Right renal cortex interstitium (tissue), 3 donors: ENCODE results near the gene RAB11FIP5. TPM values are rescaled to one million over a fixed set of nuclear protein-coding genes. Genes with fewer than 3 reads are reported as not detected.

Experiments used
- DNase-seq, 3 donors: peaks; one replicate each; pipeline ENCODE4 v3.0.0-alpha.2; 2013; ENCODE audit warnings: low read depth in 3 of 3, low spot score in 2 of 3
- polyA plus RNA-seq, 3 donors: library from polyadenylated mRNA; unstranded; fragments of 120-200 nt; gene quantifications; one replicate each; pipeline ENCODE4 v1.2.1, GENCODE V29; 2013; ENCODE audit not compliant: insufficient read length in 3 of 3

RAB11FIP5 gene
- polyA plus RNA-seq, 3 donors = 39.9 to 45.0 (median 40.3) TPM

DNA sequence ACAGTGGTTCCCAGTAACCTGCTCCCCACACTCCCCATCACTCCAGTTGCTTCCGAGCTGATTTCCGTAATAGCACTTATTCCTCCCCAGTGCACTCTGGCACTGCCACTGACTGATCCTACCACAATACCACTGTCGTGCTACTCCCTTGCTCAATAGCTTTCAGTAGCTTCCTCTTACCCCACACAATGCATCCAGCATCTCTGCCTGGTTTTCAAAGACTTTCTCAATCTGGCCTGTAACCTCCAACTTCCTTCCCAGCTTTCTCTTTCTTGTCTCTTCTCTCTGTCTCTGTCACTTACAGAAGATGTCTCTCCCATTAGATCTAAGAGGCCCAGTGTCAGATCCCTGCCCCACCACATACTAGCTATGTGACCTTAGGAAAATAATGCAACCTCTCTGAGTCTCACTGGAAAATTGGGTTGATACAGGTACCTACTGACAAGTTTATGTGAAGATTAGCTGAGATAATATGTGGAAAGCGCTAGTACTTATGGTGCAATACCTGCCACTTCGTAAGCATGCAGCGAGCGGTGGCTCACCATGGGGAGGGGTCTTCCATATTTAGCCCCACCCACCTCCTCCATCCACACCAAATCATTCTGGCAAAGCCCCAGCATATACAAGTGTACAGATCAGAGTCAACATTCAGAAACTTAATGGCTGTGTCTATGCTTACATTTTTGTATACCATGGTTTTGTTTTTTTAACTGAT is 77.9 kb downstream of the RAB11FIP5 start:
- no peak for DNase-seq

DNA sequence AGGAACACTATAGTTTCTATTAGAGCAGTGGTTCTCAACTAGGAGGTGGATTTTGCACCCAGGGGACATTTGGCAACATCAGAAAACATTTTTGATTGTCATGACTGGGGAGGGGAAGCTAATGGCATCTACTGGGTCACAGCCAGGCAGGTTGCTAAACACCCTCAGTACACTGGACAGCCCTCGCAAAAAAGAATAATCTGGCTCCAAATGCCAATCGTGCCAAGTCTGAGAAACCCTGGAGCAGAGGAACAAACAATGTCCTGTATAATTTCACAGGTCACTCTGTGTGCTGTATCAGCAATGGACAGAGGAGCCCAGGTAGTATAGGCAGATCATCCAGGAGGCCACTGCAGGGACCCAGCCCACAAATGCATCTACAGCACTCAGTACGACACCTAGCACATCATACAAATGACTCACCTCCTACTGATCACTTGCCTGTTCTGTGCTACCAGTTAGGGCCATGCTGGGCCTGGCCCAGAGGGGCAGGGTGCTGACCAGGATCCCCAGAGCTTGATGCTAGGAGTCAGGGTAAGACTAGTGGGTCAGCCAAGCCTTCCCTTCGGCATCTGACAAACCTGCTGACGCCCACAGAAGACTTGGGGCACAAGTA is 78.9 kb downstream of the RAB11FIP5 start:
- DNase-seq = no peak

DNA sequence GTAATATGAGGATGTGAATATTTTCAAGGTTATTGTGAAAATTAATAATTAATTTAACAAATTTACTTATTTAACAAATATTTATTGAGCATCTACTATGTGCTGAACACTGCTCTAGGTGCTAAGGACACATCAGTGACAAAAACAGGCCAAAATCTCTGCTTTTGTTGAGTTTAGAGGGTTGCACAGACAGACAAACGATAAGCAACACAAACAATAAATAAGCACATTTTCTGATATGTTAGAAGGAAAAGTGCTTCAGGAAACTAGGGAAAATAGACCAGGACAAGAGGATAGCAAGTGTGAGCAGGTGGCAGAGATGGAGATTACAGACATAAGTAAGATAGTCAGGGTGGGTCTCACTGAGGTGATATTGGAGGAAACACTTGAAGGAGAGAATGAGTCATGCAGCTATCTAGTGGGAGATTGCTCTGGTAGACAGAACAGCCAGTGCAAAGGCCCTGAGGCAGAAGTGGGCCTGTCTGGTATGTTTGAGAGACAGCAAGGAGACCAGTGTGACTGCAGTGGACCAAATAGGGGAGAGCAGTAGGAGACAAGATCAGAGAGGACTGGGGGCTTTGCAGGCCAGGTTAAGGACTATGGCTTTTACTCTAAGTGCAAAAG is 79.5 kb downstream of the RAB11FIP5 start:
- DNase-seq = no peak

DNA sequence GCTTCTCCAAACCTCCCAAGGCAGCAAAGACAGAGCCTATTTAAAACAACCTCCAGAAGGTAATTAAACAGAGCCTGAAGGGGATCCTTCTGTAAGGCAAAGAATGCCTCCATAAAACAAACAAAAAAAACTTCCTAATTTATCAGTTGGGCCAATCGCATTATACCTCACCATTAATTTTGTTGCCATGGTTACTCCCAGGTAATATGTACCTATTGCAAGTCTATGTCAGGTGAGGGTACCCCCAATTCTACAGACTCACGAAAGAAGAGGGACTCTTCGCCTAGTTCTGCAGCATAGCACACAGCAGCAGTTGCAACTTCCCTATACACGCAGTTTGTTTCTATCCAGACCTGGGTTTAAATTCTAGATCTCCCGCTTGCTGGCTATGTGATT is 80.0 kb downstream of the RAB11FIP5 start:
- DNase-seq = no peak

DNA sequence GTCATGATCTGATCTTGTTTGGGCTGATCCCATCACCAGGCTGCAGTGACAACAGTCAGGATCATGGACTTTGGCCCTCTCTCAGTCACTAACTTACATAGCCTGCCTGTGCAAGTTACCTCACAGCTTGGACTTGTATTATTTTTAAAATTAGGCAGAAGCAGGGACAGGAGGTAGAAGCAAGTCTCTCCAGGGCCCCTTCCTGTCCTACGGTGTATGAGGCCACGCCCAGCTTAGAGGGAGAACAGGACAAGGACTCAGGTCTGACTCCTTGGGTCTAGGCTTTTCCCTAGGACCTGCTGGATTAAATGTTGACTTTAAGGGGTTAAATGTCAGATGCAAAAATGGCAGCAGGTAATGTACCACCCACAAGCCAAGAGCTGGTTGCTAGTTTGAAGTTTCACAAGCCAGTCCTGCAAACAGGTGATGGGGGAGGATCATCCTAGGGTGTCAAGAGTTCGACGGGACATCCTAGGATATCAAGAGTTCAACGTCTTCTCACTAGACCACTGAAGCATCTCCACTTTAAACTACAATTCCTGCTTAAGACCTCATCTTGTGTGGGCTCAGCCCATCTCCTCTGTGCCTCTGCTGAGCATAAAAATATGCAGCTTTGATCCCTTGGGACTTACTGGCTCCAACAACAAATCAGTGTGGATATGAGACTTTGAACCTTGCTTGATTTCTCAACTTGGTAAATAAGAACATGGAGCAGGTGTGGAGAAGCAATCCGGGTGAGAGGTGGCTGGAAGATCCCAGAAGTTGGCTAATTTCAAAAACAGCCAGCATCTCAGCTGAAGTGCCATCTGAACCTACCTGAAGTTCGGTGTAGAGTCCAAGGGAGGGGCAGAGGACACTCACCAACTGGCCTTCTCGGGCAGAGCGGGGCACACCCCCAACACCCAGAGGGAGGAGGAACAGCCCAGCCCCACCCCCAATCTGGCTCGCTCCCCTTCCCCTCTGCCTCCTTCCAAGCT is 80.7 kb downstream of the RAB11FIP5 start:
- DNase-seq = no peak

DNA sequence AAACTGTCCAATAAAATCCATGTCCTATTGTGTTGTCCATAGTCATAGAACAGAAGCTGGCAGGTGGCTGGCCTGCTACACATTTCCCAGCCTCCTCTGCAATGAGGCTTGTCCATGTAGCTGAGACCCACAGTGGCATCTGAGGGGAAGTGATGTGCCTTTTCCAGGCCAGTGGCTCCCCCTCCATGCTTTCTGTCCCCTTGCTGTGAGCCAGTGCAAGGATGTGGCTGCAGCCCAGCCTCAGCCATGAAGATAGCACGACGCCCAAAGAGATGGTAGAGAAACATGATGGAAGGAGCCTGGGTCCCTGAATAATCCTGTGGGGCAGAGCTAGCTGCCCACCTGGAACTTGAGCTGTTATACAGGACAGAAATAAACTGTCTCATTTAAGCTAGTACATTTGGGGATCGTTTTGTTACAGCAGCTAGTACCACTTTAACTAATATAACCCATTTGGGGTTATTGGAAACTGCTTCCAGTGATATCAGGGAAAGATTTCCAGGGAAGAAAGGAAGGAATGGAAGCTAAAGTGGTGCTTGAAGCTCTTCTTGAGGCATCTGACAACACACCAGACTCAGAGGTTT is 81.6 kb downstream of the RAB11FIP5 start:
- no peak for DNase-seq

DNA sequence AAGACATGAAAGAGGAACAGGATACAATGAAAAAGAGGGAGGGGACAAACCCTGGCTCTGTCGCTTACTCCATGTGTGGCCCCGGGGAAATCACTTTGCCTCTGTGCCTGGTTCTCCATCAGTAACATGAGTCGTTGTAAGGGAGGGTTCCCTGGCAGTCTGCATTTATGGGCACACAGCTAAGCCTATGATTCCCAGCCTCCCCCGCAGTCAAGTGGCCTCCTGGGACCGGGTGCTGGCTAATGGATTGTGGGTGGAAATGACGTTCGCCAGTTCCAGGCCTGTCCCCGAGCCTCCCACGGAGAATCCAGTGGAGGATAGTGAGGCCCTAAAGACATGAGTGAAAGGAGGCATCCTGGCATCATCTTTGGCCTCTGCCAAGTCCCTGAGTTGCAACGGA is 83.9 kb downstream of the RAB11FIP5 start:
- DNase-seq = no peak

DNA sequence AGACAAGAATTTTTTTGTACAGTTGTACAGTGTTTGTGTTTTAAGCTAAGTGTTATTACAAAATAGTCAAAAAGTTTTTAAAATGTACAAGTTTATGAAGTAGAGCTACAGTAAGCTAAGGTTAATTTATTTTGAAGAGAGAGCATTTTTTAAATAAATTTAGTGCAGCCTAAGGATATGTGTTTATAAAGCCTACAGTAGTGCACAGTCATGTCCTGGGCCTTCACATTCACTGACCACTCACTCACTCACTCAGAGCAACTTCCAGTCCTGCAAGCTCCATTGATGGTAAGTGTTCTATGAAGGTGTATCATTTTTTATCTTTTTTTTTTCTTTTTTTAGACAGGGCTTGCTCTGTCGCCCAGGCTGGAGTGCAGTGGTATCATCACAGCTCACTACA is 85.4 kb downstream of the RAB11FIP5 start:
- DNase-seq = no peak

DNA sequence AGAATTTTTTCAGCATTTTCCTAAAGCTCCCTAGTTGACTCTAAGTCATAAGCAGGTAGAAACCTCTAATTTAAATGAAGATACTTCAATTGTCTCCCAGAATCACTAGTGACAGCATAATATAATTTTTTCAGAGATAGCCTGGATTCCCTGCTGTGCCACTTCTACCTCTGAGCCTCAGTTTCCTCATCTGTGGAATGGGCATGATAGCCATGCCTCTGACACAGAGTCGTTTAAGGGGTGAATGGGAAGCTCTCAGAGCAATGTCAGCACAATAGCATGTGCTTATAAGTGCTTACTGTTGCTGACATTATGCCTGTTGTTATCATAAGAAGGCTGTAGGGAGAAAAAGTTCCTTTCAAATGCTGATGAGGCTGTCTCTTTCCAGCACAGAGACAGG is 89.3 kb downstream of the RAB11FIP5 start:
- no peak for DNase-seq

Other genes starting within 250 kb of the RAB11FIP5 start
- gene SPR, start 225.5 kb downstream of the RAB11FIP5 start, polyA plus RNA-seq = 10 to 100 TPM; 10.4 to 14.5 (median 13.6) TPM
- gene EMX1, start 195.4 kb downstream of the RAB11FIP5 start, polyA plus RNA-seq = 10 to 100 TPM; 42.0 to 47.6 (median 42.9) TPM
- gene SFXN5, start 41.2 kb downstream of the RAB11FIP5 start, polyA plus RNA-seq = 10 to 100 TPM; 23.2 to 25.7 (median 23.9) TPM
- gene NOTO, start 89.6 kb upstream of the RAB11FIP5 start, polyA plus RNA-seq = under 1 TPM in 1 of 3 donors, not detected in 2; 0.04 TPM
- 10 to 100 TPM; 31.4 to 37.4 (median 32.7) TPM for gene SMYD5, start 101.3 kb upstream of the RAB11FIP5 start, polyA plus RNA-seq
- gene PRADC1, start 120.3 kb upstream of the RAB11FIP5 start, polyA plus RNA-seq = 10 to 100 TPM; 11.6 to 14.6 (median 14.1) TPM
- 100 to 1,000 TPM; 283 to 292 (median 283) TPM for gene CCT7, start 121.4 kb upstream of the RAB11FIP5 start, polyA plus RNA-seq
- 1 to 10 TPM; 1.6 to 1.9 (median 1.6) TPM for gene FBXO41, start 171.5 kb upstream of the RAB11FIP5 start, polyA plus RNA-seq
- not detected for gene EGR4, start 180.6 kb upstream of the RAB11FIP5 start, polyA plus RNA-seq